DOHH2 (cell line): ENCODE data around the gene ERO1B.

ENCODE experiments used
- CTCF ChIP-seq: fragments of 200-600 bp; sonication (generic); IDR thresholded peaks from one replicate; pipeline ENCODE4 v1.5.1; 2014; ENCODE audit warnings: antibody characterized with exemption, mild to moderate bottlenecking, low read depth, low read length; ENCODE audit not compliant: poor library complexity, severe bottlenecking
- EZH2phosphoT487 ChIP-seq: fragments of 200-600 bp; sonication (generic); IDR thresholded peaks from 2 replicates; pipeline ENCODE4 v1.6.1; 2017; ENCODE audit warnings: borderline replicate concordance, mild to moderate bottlenecking, antibody characterized with exemption, low read length, moderate library complexity, mixed read lengths

DNA sequence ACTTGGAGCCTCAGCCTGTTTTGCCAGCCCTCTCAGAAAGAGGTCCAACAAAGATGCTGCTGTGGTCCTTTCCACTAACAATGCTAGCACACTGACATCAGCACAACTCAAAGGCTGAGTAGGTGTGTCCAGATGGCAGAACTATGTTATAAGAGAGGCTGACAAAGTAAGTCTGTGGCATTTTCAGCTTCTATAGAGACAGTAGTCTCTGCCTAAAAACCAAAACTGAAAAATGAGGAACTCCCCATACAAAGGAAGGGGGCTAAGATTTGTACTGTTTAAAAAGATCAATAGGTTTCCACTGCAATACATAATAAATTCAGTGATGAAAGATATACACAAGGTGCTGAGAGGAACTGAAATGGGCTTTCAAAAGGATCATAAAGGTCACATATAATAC lies 12.3 kb downstream of the ERO1B start:
- TF ChIP-seq CTCF = no peak
- TF ChIP-seq EZH2phosphoT487 = no peak
